T-cell (primary cell): ENCODE data around the gene RALA. TPM values are rescaled to one million over a fixed set of nuclear protein-coding genes. Genes with fewer than 3 reads are reported as not detected.

Experiments
- ATAC-seq, 4 experiments: fragments of 200-7000 bp in 3 of 4; fragments of 150-1000 bp in 1 of 4; cut with Tn5 transposase; replicated peaks in 1 of 4; 1 replicate in 3 of 4; 2 replicates in 1 of 4; pipeline ENCODE4 v1.10.0; 2021; ENCODE audit warnings: moderate library complexity in 3 of 4, mild to moderate bottlenecking in 2 of 4, moderate number of reproducible peaks in 1 of 4
- CTCF ChIA-PET, 2 donors: fragments of 300-600 bp; sonication (Branson Sonifier 250); formaldehyde crosslinking; loops; one replicate each; lab custom pipeline; 2022; ENCODE audit warnings: antibody characterized with exemption in 2 of 2; lab: Charles Lee
- POLR2A ChIA-PET, 2 donors: fragments of 300-600 bp; sonication (Branson Sonifier 250); formaldehyde crosslinking; loops; one replicate each; lab custom pipeline; 2022; ENCODE audit warnings: antibody characterized with exemption in 2 of 2; lab: Charles Lee
- DNase-seq, 35 experiments: peaks; one replicate each; pipeline versions ENCODE4 v3.0.0 to v3.0.0-alpha.2; 2013 to 2023
- H3K27ac ChIP-seq: one replicate; pipeline ENCODE4 v1.5.1; 2013; ENCODE audit warnings: low read length
- H3K27me3 ChIP-seq, 2 experiments: replicated peaks in 1 of 2; 1 replicate in 1 of 2; 2 replicates in 1 of 2; pipeline versions ENCODE4 v1.6.1 to v1.7.0; 2013; ENCODE audit warnings: low read length in 1 of 2, mixed read lengths in 1 of 2; ENCODE audit not compliant: control insufficient read depth in 2 of 2, insufficient read depth in 2 of 2; ENCODE audit errors: extremely low read depth in 1 of 2
- H3K36me3 ChIP-seq, 2 donors: 1 replicate in 1 of 2; 2 replicates in 1 of 2; pipeline versions ENCODE4 v1.6.1 to v1.7.0; 2013; ENCODE audit warnings: low read length in 1 of 2; ENCODE audit not compliant: control insufficient read depth in 2 of 2, insufficient read depth in 1 of 2; ENCODE audit errors: extremely low read depth in 1 of 2
- H3K4me1 ChIP-seq, 2 experiments: 1 replicate in 1 of 2; 2 replicates in 1 of 2; pipeline versions ENCODE4 v1.6.1 to v1.7.0; 2013; ENCODE audit warnings: low read length in 2 of 2, mixed read lengths in 1 of 2; ENCODE audit not compliant: insufficient read depth in 2 of 2, control insufficient read depth in 1 of 2; ENCODE audit errors: extremely low read depth in 1 of 2
- H3K4me3 ChIP-seq, 2 donors: 1 replicate in 1 of 2; 2 replicates in 1 of 2; pipeline versions ENCODE4 v1.5.1 to v1.7.0; 2013; ENCODE audit warnings: mild to moderate bottlenecking in 2 of 2, low read length in 1 of 2, moderate library complexity in 1 of 2; ENCODE audit not compliant: control insufficient read depth in 1 of 2; ENCODE audit errors: extremely low read depth in 1 of 2
- H3K9me3 ChIP-seq: 2 replicates; pipeline ENCODE4 v1.7.0; 2013
- H3K27ac Mint-ChIP-seq, 2 donors: one replicate each; pipeline ENCODE4 v1.8.0; 2020 to 2021; ENCODE audit warnings: mild to moderate bottlenecking in 2 of 2, mixed read lengths in 2 of 2
- H3K27me3 Mint-ChIP-seq, 2 donors: one replicate each; pipeline ENCODE4 v1.8.0; 2021 to 2022; ENCODE audit warnings: mixed read lengths in 2 of 2
- H3K36me3 Mint-ChIP-seq: one replicate; pipeline ENCODE4 v1.8.0; 2021; ENCODE audit warnings: mixed read lengths
- H3K4me1 Mint-ChIP-seq, 3 donors: one replicate each; pipeline ENCODE4 v1.8.0; 2020 to 2022; ENCODE audit warnings: mixed read lengths in 3 of 3, mild to moderate bottlenecking in 1 of 3
- H3K4me3 Mint-ChIP-seq, 3 donors: one replicate each; pipeline ENCODE4 v1.8.0; 2020 to 2022; ENCODE audit warnings: mild to moderate bottlenecking in 3 of 3, mixed read lengths in 3 of 3, moderate library complexity in 3 of 3
- H3K9me3 Mint-ChIP-seq, 3 donors: one replicate each; pipeline ENCODE4 v1.8.0; 2020 to 2022; ENCODE audit warnings: mixed read lengths in 3 of 3
- WGBS: methylation state at CpG from one replicate; pipeline ENCODE4 v1.1.5; 2013; ENCODE audit warnings: missing lambda C conversion rate; ENCODE audit not compliant: insufficient coverage; 5-methylcytosine and 5-hydroxymethylcytosine counted together
- total RNA-seq, 35 experiments: library from RNA in 6 of 35; stranded (reverse) in 6 of 35; fragments of 120-200 nt in 1 of 35; gene quantifications; one replicate each; pipeline versions ENCODE4 v1.2.1 to v1.2.4 and lab custom pipeline; 2013 to 2026

The RALA gene
- total RNA-seq, 5 donors from 2014 or later (not counting 1 experiment from before 2014, with no cell fraction given), result 24.4 to 49.8 (median 36.7) TPM

DNA sequence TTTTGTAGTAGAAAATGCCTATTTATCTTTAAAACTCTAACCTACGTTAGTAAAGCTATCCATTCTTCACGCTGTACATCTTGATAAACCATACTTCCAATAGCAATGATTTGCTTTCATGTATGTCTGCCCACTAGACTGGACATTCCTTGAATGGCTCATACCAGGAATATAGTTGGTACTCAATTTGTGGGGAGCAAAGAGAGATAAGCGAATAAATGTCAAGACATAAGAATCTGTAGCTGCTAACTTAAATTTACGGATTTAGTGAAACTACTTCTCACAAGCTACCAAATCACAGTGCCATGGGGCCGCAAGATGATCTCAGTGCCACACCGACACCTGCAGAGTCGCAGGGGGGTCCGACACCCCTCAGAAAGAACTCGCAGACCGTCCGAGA is 763 bp upstream of the RALA start:
- peaks cover 18 to 31% of the 10 kb centered on the region in 2 experiments for H3K4me1 ChIP-seq

DNA sequence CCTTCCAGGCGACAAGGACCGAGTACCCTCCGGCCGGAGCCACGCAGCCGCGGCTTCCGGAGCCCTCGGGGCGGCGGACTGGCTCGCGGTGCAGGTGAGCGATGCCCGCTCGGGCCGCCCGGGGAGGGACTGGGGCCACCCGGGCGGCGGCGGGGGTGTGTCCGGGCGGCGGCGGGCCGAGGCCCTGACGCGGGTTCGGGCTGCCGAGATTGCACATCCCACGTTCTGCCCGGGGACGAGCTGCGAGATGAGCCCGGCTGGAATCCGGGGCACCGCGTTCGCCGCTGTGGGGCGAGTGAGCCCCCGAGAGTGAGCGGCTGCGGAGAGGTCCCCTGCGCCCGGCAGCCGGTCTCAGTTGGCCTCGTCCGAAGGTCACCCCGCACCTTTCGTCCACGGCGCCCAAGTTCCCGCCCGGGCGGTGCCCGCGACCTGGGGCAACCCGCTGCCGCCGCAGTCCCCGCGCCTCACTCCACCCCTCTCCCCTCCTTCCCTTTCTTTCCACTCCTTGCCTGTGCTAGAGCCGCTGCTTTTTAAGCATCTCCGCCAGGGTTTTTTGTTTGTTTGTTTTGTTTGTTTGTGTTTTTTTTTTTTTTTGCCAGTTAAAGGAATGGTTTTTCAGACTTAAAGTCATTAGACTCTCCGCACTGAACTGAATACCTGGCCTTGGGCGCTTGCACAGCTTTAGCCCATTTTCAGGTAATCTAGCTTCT is 515 bp downstream of the RALA start:
- WGBS, result under 1% methylated on average over 61 of the region's 68 CpGs

More for the DNA sequence above, 763 bp upstream of the RALA start:
- DNase-seq (no peak), ATAC-seq (no peak)
- no peaks in the 10 kb centered on the region for H3K27me3 ChIP-seq
- Mint-ChIP-seq H3K4me3 (peak overlapping the region; percentile 86 to 94 (median 88)), H3K27me3 (no peaks in the 10 kb centered on the region), H3K36me3 (peaks cover 10% of the 10 kb centered on the region), H3K4me1 (peaks cover 47% of the 10 kb centered on the region in 3 donors), H3K9me3 (no peaks in the 10 kb centered on the region), H3K27ac (peak overlapping the region; percentile 82 to 87)
- ChIA-PET POLR2A (interaction anchor here in 1 of 2 donors (0.6 kb wide), 2 partner anchors 15 to 380 kb away, joined by 4 to 5 read pairs; no protein-coding TSS in a partner anchor), CTCF (interaction anchor here (0.8 to 5.5 kb wide), 8 partner anchors 12 to 123 kb away, joined by 4 to 31 read pairs (median 6); no protein-coding TSS in a partner anchor)
- peak overlapping the region; percentile 85 to 92 for H3K4me3 ChIP-seq
- H3K36me3 ChIP-seq, result no peaks in the 10 kb centered on the region
- H3K9me3 ChIP-seq, result no peaks in the 10 kb centered on the region
- 53% methylated on average over 8 of the region's 11 CpGs for WGBS
- H3K27ac ChIP-seq, result peak overlapping the region; percentile 87

DNA sequence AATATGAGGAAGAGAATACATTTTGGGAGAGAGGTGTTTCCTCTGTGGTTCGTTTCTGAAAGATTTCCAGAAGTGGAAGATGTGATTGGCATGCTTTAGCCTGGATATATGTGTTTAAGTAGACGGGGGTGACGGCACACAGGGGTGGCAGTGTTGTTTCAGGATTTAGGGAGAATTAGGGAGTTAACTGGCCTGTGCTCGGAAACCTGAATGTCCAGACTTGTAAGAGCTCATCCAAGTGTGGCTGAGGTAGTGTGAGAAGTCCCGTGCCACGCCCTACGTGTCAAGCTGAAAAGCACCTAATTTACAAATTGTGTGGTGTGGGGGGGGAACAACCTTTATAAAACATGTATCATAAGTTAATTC is 1.1 kb downstream of the RALA start:
- Mint-ChIP-seq H3K27ac (peak overlapping the region; percentile 95 to 96), H3K4me3 (peak overlapping the region; percentile 94 to 99 (median 99)), H3K9me3 (no peaks in the 10 kb centered on the region), H3K4me1 (peaks cover 55 to 61% (median 57%) of the 10 kb centered on the region in 3 donors), H3K36me3 (peaks cover 14% of the 10 kb centered on the region), H3K27me3 (no peaks in the 10 kb centered on the region)
- Histone ChIP-seq H3K27me3 (no peaks in the 10 kb centered on the region), H3K9me3 (no peaks in the 10 kb centered on the region), H3K36me3 (no peaks in the 10 kb centered on the region), H3K4me3 (peak overlapping the region; percentile 85 to 92), H3K4me1 (peaks cover 18 to 33% of the 10 kb centered on the region in 2 experiments), H3K27ac (peak overlapping the region; percentile 20)
- ATAC-seq, result no peak
- DNase-seq, result peak in 6 of 35 experiments; percentile 5 to 51 (median 16)
- ChIA-PET POLR2A (interaction anchor here (0.7 to 0.9 kb wide), 2 partner anchors 18 to 19 kb away, joined by 3 to 4 read pairs; no protein-coding TSS in a partner anchor), CTCF (interaction anchor here in 1 of 2 donors (0.8 to 5.5 kb wide), 4 partner anchors 36 to 123 kb away, joined by 3 to 31 read pairs (median 4); no protein-coding TSS in a partner anchor)
- WGBS, result 24% methylated on average over 4 of the region's 7 CpGs

More for the DNA sequence above, 515 bp downstream of the RALA start:
- ATAC-seq (peak; percentile 25 to 56 (median 34)), DNase-seq (peak in 5 of 35 experiments; percentile 7 to 33 (median 25))
- Mint-ChIP-seq H3K36me3 (peaks cover 10% of the 10 kb centered on the region), H3K4me3 (peak overlapping the region; percentile 94 to 99 (median 99)), H3K27me3 (no peaks in the 10 kb centered on the region), H3K4me1 (peaks cover 54 to 57% (median 55%) of the 10 kb centered on the region in 3 donors), H3K27ac (peak overlapping the region; percentile 95 to 96), H3K9me3 (no peaks in the 10 kb centered on the region)
- Histone ChIP-seq H3K36me3 (no peaks in the 10 kb centered on the region), H3K4me1 (peaks cover 18 to 33% of the 10 kb centered on the region in 2 experiments), H3K27ac (peak overlapping the region; percentile 87), H3K9me3 (no peaks in the 10 kb centered on the region), H3K4me3 (peak overlapping the region; percentile 85 to 92), H3K27me3 (no peaks in the 10 kb centered on the region)
- CTCF ChIA-PET, result interaction anchor here (0.6 to 5.5 kb wide), 7 partner anchors 36 to 123 kb away, joined by 3 to 31 read pairs (median 4); no protein-coding TSS in a partner anchor
- POLR2A ChIA-PET, result no interaction called here

DNA sequence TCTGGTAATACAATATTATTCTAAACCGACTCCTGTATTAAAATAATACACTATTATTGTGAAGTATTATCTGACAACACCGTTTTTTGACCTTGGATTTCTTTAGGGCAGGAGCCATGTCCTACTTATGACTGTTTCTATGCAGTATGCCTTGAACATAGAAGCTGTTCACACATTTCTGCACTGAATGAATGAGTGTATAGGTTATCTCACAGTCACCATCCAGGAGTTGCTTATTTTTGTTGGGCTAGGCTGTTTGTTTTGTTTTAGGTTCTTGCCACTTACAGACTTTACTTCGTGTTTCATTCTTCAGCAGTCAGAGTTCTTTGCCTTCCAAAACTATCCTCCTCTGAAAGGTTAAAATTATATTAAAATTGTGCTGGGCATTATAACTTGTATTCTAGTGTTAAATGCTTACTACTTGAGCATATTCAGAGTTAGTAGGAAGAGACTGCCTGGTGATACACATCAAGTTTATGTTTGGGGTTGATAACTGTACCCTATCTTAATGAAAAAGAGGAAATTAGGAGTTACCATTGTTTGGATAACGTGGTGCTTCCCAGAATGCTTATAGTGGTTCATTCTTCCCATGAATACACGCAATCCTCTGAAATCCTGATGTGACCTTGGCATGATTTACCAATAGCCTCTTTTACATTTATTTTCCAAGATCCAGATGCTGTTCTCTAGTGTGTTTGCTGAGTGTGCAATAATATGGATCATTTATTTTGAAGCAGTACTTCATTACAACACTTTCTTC is 1.7 kb downstream of the RALA start:
- WGBS, result no CpG with 5 or more reads among the region's 5 CpGs
- H3K4me3 ChIP-seq, result no peak overlapping the region

DNA sequence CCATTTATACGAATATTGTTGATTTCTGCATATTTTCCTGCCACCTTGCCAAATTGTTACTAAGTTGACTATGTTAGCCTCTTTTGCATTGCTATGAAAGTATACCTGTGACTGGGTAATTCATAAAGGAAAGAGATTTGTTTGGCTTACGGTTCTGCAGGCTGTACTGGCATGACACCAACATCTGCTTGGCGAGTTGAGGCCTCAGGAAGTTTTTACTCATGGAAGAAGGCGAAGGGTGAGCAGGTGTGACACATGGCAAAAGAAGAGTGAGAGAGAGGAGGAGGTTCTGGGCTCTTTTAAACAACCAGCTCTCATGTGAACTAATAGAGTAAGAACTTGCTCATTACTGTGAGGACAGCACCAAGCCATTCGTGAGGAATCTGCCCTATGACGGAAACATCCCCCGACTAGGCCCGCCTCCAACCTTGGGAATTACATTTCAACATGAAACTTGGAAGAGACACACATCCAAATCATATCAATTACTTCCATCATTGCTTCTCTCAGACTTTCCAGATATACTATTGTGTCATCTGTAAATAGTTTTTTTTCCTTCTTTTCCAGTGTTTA is 8.4 kb downstream of the RALA start:
- Histone ChIP-seq H3K4me1 (peaks cover 34 to 35% of the 10 kb centered on the region in 2 experiments), H3K4me3 (no peak overlapping the region), H3K27ac (no peak overlapping the region), H3K27me3 (no peaks in the 10 kb centered on the region), H3K9me3 (no peaks in the 10 kb centered on the region), H3K36me3 (peaks cover 0 to 5% of the 10 kb centered on the region in 2 donors)
- Mint-ChIP-seq H3K9me3 (no peaks in the 10 kb centered on the region), H3K36me3 (peaks cover 47% of the 10 kb centered on the region), H3K27ac (peak overlapping the region; percentile 87 to 95), H3K4me1 (peaks cover 77 to 84% (median 80%) of the 10 kb centered on the region in 3 donors), H3K27me3 (no peaks in the 10 kb centered on the region), H3K4me3 (peak overlapping the region in 1 of 3 donors; percentile 9)
- CTCF ChIA-PET, result no interaction called here
- ATAC-seq (no peak), DNase-seq (no peak)
- POLR2A ChIA-PET, result no interaction called here
- 100% methylated on average over 2 of the region's 8 CpGs for WGBS

More for the DNA sequence above, 1.7 kb downstream of the RALA start:
- Histone ChIP-seq H3K27ac (no peak overlapping the region), H3K9me3 (no peaks in the 10 kb centered on the region), H3K4me1 (peaks cover 18 to 34% of the 10 kb centered on the region in 2 experiments), H3K36me3 (peaks cover 0 to 4% of the 10 kb centered on the region in 2 donors), H3K27me3 (no peaks in the 10 kb centered on the region)
- H3K36me3 Mint-ChIP-seq, result peaks cover 14% of the 10 kb centered on the region
- H3K4me1 Mint-ChIP-seq, result peaks cover 57 to 61% (median 59%) of the 10 kb centered on the region in 3 donors
- peak overlapping the region; percentile 94 to 99 (median 99) for H3K4me3 Mint-ChIP-seq
- H3K27ac Mint-ChIP-seq, result peak overlapping the region; percentile 7 to 49
- ChIA-PET POLR2A (interaction anchor here (0.7 to 0.9 kb wide), 2 partner anchors 18 to 20 kb away, joined by 3 to 4 read pairs; no protein-coding TSS in a partner anchor), CTCF (interaction anchor here in 1 of 2 donors (0.8 to 5.5 kb wide), 4 partner anchors 37 to 122 kb away, joined by 3 to 31 read pairs (median 4); no protein-coding TSS in a partner anchor)
- DNase-seq (no peak), ATAC-seq (no peak)
- H3K27me3 Mint-ChIP-seq, result no peaks in the 10 kb centered on the region
- no peaks in the 10 kb centered on the region for H3K9me3 Mint-ChIP-seq
